ENCODE data around the gene CPA5. TPM values are rescaled to one million over a fixed set of nuclear protein-coding genes. Genes with fewer than 3 reads are reported as not detected.

The CPA5 gene
- total RNA-seq, 4 donors from 2014 or later, result not detected

- no peaks in the 10 kb centered on the region for H3K9me3 ChIP-seq
- H3K27me3 ChIP-seq, result no peaks in the 10 kb centered on the region
- intact Hi-C loops (cut with DNase I; ENCODE audit: low total_unique reads), result no loop called here
- H3K4me1 ChIP-seq, result peaks cover 0 to 6% of the 10 kb centered on the region in 2 donors
- peak overlapping the region in 1 of 2 donors; percentile 76 for H3K27ac ChIP-seq
- no peaks in the 10 kb centered on the region for H3K36me3 ChIP-seq
- no peak for TF ChIP-seq CTCF (IDR thresholded peaks at IDR 0.05)
- TF ChIP-seq POLR2A (IDR thresholded peaks at IDR 0.05), result no peak
- DNase-seq, result no peak
- H3K4me3 ChIP-seq, result no peak overlapping the region
These were observed 37.1 kb downstream of the CPA5 start for GRCh38 chr7:130381468-130382312.

GRCh38 chr7:130383187-130383980 lies 38.8 kb downstream of the CPA5 start:
- H3K27ac ChIP-seq, result no peak overlapping the region
- intact Hi-C loops (cut with DNase I; ENCODE audit: low total_unique reads), result no loop called here
- H3K9me3 ChIP-seq, result no peaks in the 10 kb centered on the region
- H3K27me3 ChIP-seq, result no peaks in the 10 kb centered on the region
- H3K36me3 ChIP-seq, result no peaks in the 10 kb centered on the region
- no peak overlapping the region for H3K4me3 ChIP-seq
- no peak for DNase-seq
- TF ChIP-seq CTCF (IDR thresholded peaks at IDR 0.05) (no peak), POLR2A (IDR thresholded peaks at IDR 0.05) (no peak)
- H3K4me1 ChIP-seq, result peaks cover 0 to 6% of the 10 kb centered on the region in 2 donors

GRCh38 chr7:130384371-130384801 lies 39.8 kb downstream of the CPA5 start:
- intact Hi-C loops (cut with DNase I; ENCODE audit: low total_unique reads), result no loop called here
- TF ChIP-seq POLR2A (IDR thresholded peaks at IDR 0.05), result no peak
- no peak for TF ChIP-seq CTCF (IDR thresholded peaks at IDR 0.05)
- no peak for DNase-seq

GRCh38 chr7:130384841-130385599 lies 40.4 kb downstream of the CPA5 start:
- Histone ChIP-seq H3K27ac (no peak overlapping the region), H3K27me3 (no peaks in the 10 kb centered on the region), H3K9me3 (no peaks in the 10 kb centered on the region), H3K36me3 (no peaks in the 10 kb centered on the region), H3K4me1 (peaks cover 0 to 6% of the 10 kb centered on the region in 2 donors), H3K4me3 (no peak overlapping the region)
- no peak for DNase-seq
- TF ChIP-seq CTCF (IDR thresholded peaks at IDR 0.05) (no peak), POLR2A (IDR thresholded peaks at IDR 0.05) (no peak)
- intact Hi-C loops (cut with DNase I; ENCODE audit: low total_unique reads), result no loop called here

More at GRCh38 chr7:130384371-130384801, 39.8 kb downstream of the CPA5 start:
- peaks cover 0 to 6% of the 10 kb centered on the region in 2 donors for H3K4me1 ChIP-seq
- no peaks in the 10 kb centered on the region for H3K36me3 ChIP-seq
- H3K27me3 ChIP-seq, result no peaks in the 10 kb centered on the region
- no peak overlapping the region for H3K4me3 ChIP-seq
- no peaks in the 10 kb centered on the region for H3K9me3 ChIP-seq
- H3K27ac ChIP-seq, result no peak overlapping the region

All from uterus (tissue), 4 donors.